Measurements from ENCODE around the gene FXYD1. TPM values are rescaled to one million over a fixed set of nuclear protein-coding genes. Genes with fewer than 3 reads are reported as not detected.
"Not testable (repeated sequence)": the region's sequence is repeated elsewhere in the genome, so short reads cannot be mapped to it uniquely, and the experiment has no call there.

FXYD1 gene
- total RNA-seq, 1 donor from 2014 or later, result not detected

- DNase-seq (ENCODE audit: low read depth in 2 of 2), result no peak
Observed at GRCh38 chr19:35143231-35143715, 4.6 kb downstream of the FXYD1 start, which contains the start of gene FXYD7. FXYD7 (plus strand) TSS chr19:35143255; CDS start chr19:35143334, 79 bp downstream.

DNA sequence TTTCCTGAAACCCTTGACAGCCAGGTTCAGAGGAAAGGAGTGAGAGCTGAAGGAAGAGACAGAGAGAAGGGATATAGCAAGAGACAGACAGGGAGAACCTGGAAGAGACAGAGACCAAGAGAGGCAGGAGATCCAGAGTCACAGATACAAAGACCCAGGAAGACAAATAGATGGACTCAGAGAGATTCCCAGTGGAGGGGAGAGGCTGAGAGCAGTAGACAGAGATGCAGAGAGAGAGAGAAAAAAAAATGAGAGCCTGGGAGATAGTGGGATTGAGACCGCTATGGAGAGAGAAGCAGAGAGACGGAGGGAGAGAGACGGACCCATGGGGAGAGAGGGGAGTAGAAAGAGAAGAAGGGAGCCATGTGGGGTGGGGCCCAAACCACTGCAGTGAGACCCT is 5.2 kb downstream of the FXYD1 start:
- DNase-seq (ENCODE audit: low read depth in 2 of 2), result no peak

DNA sequence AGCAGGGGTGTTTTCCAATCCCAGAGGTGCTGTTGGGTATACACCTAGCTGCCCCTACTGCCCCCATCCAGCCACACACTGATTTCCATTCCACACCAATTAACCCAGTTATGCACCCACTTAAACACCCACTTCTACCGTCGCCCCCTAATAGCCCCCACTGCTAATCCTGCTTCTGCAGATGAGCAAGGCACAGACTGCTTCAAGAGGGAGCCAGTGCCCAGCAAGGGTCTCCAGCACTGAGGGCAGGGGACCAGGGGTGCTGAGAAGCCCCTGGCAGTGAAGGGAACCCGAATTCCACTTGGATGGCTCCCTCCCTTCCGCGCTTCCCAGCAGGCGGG is 5.6 kb downstream of the FXYD1 start:
- DNase-seq (ENCODE audit: low read depth in 2 of 2), result no peak

GRCh38 chr19:35144600-35145436 is 6.2 kb downstream of the FXYD1 start:
- DNase-seq (ENCODE audit: low read depth in 2 of 2), result no peak

- DNase-seq (ENCODE audit: low read depth in 2 of 2), result no peak
Observed at GRCh38 chr19:35146746-35147459, 8.3 kb downstream of the FXYD1 start.

- no peak for DNase-seq (ENCODE audit: low read depth in 2 of 2)
Observed at GRCh38 chr19:35149463-35149862, 10.8 kb downstream of the FXYD1 start.

DNA sequence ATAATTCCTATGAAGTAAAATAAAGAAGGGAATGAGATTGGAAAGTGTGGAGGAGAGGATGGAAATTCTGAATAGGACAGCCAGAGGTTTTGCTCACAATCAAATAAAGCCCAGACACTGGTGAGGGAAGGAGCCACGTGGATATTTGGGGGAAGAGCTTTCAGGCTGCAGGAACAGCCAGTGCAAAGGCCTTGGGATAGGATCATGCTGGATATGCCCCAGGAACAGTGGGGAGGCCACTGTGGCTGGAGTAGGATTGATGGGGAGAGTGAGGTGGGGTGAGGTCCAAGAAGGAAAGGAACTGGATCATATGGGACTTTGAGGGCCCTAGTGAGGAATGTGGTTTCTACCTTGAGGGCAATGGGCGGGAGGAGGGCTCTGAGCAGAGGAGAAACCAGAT is 11.8 kb downstream of the FXYD1 start:
- DNase-seq (ENCODE audit: low read depth in 2 of 2), result no peak

GRCh38 chr19:35151273-35152065 is 12.8 kb downstream of the FXYD1 start:
- DNase-seq (ENCODE audit: low read depth in 2 of 2), result no peak

DNA sequence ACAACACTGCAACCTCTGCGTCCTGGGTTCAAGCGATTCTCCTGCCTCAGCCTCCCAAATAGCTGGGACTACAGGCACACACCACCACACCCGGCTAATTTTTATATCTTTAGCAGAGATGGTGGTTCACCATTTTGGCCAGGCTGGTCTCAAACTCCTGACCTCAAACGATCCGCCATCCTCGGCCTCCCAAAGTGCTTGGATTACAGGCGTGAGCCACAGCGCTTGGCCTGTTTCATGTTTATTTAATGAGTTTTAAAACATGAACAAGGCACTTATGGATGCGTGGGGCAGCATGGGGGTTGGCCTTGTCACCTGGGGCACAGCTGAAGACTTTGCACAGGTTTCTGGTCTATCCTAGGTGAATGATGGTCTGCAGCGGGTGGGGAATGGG is 14.5 kb downstream of the FXYD1 start:
- not testable (repeated sequence) for DNase-seq (ENCODE audit: low read depth in 2 of 2)

DNA sequence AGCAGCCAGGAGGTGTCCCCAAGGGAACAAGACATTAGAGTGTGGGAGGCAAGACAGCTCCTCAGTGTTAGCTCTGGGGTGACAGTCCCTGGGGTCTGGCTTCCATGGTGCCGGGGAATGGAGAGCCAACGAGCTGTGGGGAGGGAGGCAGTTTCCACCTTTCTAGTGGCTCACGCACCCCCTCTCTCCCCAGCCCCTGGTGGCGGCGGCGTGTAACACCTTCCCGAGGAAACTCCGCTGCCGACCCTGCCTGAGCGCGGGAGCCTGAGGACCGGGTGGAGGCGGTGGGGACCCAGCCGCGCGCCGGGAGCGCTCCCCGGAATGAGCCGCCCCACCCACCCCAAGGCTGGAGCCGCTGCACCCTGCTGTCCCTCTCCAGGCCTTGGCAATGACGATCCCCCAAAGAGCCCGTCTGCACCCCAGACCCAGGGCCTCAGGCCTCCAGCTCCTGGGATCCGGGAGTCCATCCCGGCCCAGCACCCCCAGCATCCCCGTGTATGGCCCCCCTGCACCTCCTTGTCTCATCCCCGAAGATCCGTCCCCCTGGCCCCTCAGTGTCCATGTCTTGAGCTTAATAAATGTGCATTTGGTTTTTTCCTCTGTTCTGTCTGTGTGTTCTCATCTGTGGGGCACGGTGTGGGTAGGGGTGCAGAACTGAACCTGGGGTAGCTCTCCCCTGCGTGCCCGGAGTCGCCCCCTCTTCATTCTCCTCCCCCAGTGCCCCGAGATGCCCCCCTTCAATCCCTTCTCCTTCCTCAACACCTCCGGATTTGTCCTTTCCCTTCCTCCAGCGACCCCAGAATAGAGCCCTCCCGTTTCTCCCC is 15.3 kb downstream of the FXYD1 start:
- DNase-seq (ENCODE audit: low read depth in 2 of 2), result peak; percentile 51 to 59

GRCh38 chr19:35154525-35155406 is 16.1 kb downstream of the FXYD1 start, which contains the start of gene FXYD5:
FXYD5 (plus strand) TSS chr19:35154735; CDS start chr19:35155551, 816 bp downstream.
- DNase-seq (ENCODE audit: low read depth in 2 of 2), result peak; percentile 66 to 82

DNA sequence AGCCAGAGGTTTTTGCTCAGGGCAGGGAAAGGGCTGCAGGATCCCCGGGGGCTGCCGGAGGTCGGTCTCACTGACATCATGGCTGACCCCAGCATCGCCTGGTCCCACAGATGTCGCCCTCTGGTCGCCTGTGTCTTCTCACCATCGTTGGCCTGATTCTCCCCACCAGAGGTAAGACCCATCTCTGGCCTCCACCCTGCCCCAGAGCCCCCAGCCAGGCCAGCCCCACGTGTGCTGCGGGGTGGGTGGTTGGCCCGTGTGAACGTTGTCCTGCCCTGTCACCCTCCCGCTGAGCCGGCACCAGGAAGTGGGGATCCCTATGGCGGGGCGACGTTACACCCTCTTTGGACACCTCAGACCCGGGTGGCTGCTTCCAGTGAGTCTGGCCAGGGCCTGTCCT is 16.8 kb downstream of the FXYD1 start:
- DNase-seq (ENCODE audit: low read depth in 2 of 2), result no peak

GRCh38 chr19:35155981-35156672 is 17.5 kb downstream of the FXYD1 start:
- no peak for DNase-seq (ENCODE audit: low read depth in 2 of 2)

GRCh38 chr19:35156673-35157014 is 18.0 kb downstream of the FXYD1 start:
- DNase-seq (ENCODE audit: low read depth in 2 of 2), result no peak

- DNase-seq (ENCODE audit: low read depth in 2 of 2), result no peak
Observed at GRCh38 chr19:35157431-35157830, 18.8 kb downstream of the FXYD1 start.

GRCh38 chr19:35159606-35160005 is 21.0 kb downstream of the FXYD1 start:
- no peak for DNase-seq (ENCODE audit: low read depth in 2 of 2)

GRCh38 chr19:35160629-35161433 is 22.2 kb downstream of the FXYD1 start:
- DNase-seq (ENCODE audit: low read depth in 2 of 2), result no peak

- DNase-seq (ENCODE audit: low read depth in 2 of 2), result no peak
Observed at GRCh38 chr19:35161434-35161743, 22.8 kb downstream of the FXYD1 start.

All from lung microvascular endothelial cell (primary cell).